Endothelial cell of umbilical vein (primary cell): Measurements from ENCODE around the gene CMSS1. TPM values are rescaled to one million over a fixed set of nuclear protein-coding genes. Genes with fewer than 3 reads are reported as not detected.

ENCODE experiments used
- BruUV-seq: library from RNA; stranded (reverse); fragments of 400-500 nt; replicated peaks from 2 replicates; lab custom pipeline; 2021; lab: Mats Ljungman, UMichigan
- CTCF ChIA-PET: fragments of 300-600, 350-600 bp; sonication (Branson Sonifier 250); formaldehyde crosslinking; loops from one replicate; lab custom pipeline; 2021; ENCODE audit warnings: antibody characterized with exemption, inconsistent platforms; lab: Charles Lee
- POLR2A ChIA-PET: fragments of 300-600, 350-600 bp; sonication (Branson Sonifier 250); formaldehyde crosslinking; loops from one replicate; lab custom pipeline; 2021; ENCODE audit warnings: antibody characterized with exemption, inconsistent platforms; lab: Charles Lee
- DNase-seq: peaks from one replicate; pipeline ENCODE4 v3.0.0-alpha.2; 2011; ENCODE audit warnings: low read depth, low spot score
- FAIRE-seq: peaks from 2 replicates; lab custom pipeline; 2011; peaks lifted over from hg19 to GRCh38; lab: Jason Lieb, UNC
- H2AFZ ChIP-seq: 2 replicates; pipeline ENCODE4 v1.6.0; 2012; ENCODE audit warnings: low read depth, low read length, control low read depth, inconsistent platforms
- H3K27ac ChIP-seq: 2 replicates; pipeline ENCODE4 v1.5.1; 2011; ENCODE audit warnings: low read depth, mild to moderate bottlenecking, control low read depth, low read length, moderate library complexity; ENCODE audit not compliant: insufficient read depth
- H3K27me3 ChIP-seq, 2 experiments: 2 replicates each; pipeline versions ENCODE4 v1.6.0 to v1.6.1; 2011; ENCODE audit warnings: low read length in 2 of 2, mixed read lengths in 1 of 2; ENCODE audit not compliant: control insufficient read depth in 2 of 2, insufficient read depth in 2 of 2
- H3K36me3 ChIP-seq, 2 experiments: 2 replicates in 1 of 2; 3 replicates in 1 of 2; pipeline ENCODE4 v1.5.1; 2011; ENCODE audit warnings: low read length in 2 of 2, mild to moderate bottlenecking in 1 of 2, moderate library complexity in 1 of 2; ENCODE audit not compliant: control insufficient read depth in 2 of 2, insufficient read depth in 2 of 2; ENCODE audit errors: extremely low read depth in 1 of 2
- H3K4me1 ChIP-seq: 3 replicates; pipeline ENCODE4 v1.5.1; 2011; ENCODE audit warnings: mild to moderate bottlenecking, low read length; ENCODE audit not compliant: control insufficient read depth, insufficient read depth; ENCODE audit errors: extremely low read depth
- H3K4me2 ChIP-seq: 2 replicates; pipeline ENCODE4 v1.6.1; 2011; ENCODE audit warnings: low read length, control low read depth, mixed read lengths; ENCODE audit not compliant: insufficient read depth
- H3K4me3 ChIP-seq, 3 experiments: fragments of 200-600 bp in 1 of 3; sonication (generic), shearing (Covaris generic) in 1 of 3; replicated peaks in 1 of 3; 2 replicates each; pipeline ENCODE4 v1.5.1; 2011 to 2016; ENCODE audit warnings: control low read depth in 3 of 3, low read length in 3 of 3, mild to moderate bottlenecking in 2 of 3, inconsistent platforms in 1 of 3, low read depth in 1 of 3, moderate library complexity in 1 of 3; ENCODE audit not compliant: insufficient read depth in 1 of 3
- H3K79me2 ChIP-seq: 2 replicates; pipeline ENCODE4 v1.6.0; 2012; ENCODE audit warnings: low read length, inconsistent platforms; ENCODE audit not compliant: control insufficient read depth, insufficient read depth
- H3K9ac ChIP-seq: replicated peaks from 2 replicates; pipeline ENCODE3; 2011; ENCODE audit warnings: low read length, control low read depth; ENCODE audit not compliant: insufficient read depth; ENCODE audit errors: extremely low read depth
- H3K9me1 ChIP-seq: replicated peaks from 3 replicates; pipeline ENCODE4 v1.6.0; 2011; ENCODE audit warnings: mild to moderate bottlenecking, low read length; ENCODE audit not compliant: control insufficient read depth, insufficient read depth; ENCODE audit errors: extremely low read depth
- H3K9me3 ChIP-seq: replicated peaks from 2 replicates; pipeline ENCODE4 v1.5.1; 2012; ENCODE audit warnings: low read length, inconsistent platforms; ENCODE audit not compliant: control insufficient read depth, insufficient read depth
- H4K20me1 ChIP-seq: replicated peaks from 2 replicates; pipeline ENCODE3; 2011; ENCODE audit warnings: mild to moderate bottlenecking, low read length; ENCODE audit not compliant: control insufficient read depth, insufficient read depth; ENCODE audit errors: extremely low read depth
- EZH2 ChIP-seq: IDR thresholded peaks from 2 replicates; pipeline ENCODE4 v1.6.1; 2012; ENCODE audit warnings: borderline replicate concordance, low read depth, mild to moderate bottlenecking, moderate library complexity, low read length, inconsistent platforms; ENCODE audit not compliant: severe bottlenecking
- FOS ChIP-seq: IDR thresholded peaks from 2 replicates; pipeline ENCODE4 v1.6.1; 2011; ENCODE audit warnings: mild to moderate bottlenecking, low read length, moderate library complexity, borderline replicate concordance; ENCODE audit not compliant: insufficient read depth
- GATA2 ChIP-seq: IDR thresholded peaks from 2 replicates; pipeline ENCODE4 v1.7.0; 2011; ENCODE audit warnings: low read depth, mild to moderate bottlenecking, moderate library complexity, mixed read lengths, low read length; ENCODE audit not compliant: insufficient read length, insufficient read depth
- JUN ChIP-seq: IDR thresholded peaks from 2 replicates; pipeline ENCODE4 v1.6.1; 2011; ENCODE audit warnings: borderline replicate concordance, low read depth; ENCODE audit not compliant: insufficient read length, insufficient read depth
- MYC ChIP-seq: IDR thresholded peaks from one replicate; pipeline ENCODE4 v1.6.1; 2011; ENCODE audit warnings: mild to moderate bottlenecking, low read depth, low read length
- POLR2A ChIP-seq: IDR thresholded peaks from 2 replicates; pipeline ENCODE4 v1.6.1; 2012; ENCODE audit warnings: low read depth, mild to moderate bottlenecking, control low read depth, low read length
- POLR2AphosphoS5 ChIP-seq: IDR thresholded peaks from 2 replicates; pipeline ENCODE4 v1.6.1; 2012; ENCODE audit warnings: low read depth, mild to moderate bottlenecking, control low read depth, low read length, moderate library complexity; ENCODE audit not compliant: insufficient read depth
- dilution Hi-C: fragments of 300-500 bp; cut with MboI; formaldehyde crosslinking; loops from one replicate; pipeline ENCODE4 v1.15.0; 2019; ENCODE audit warnings: low sequenced_read_pairs; ENCODE audit not compliant: extremely low pct_ligation_motif_present
- intact Hi-C: fragments of 100-400 bp; cut with micrococcal nuclease; formaldehyde crosslinking; loops from one replicate; pipeline ENCODE4 v1.10.0; 2022
- polyA plus RNA-seq, 4 experiments: library from polyadenylated mRNA; depleted of rRNA in 3 of 4; stranded (reverse) in 3 of 4; unstranded in 1 of 4; fragments of >200 nt; gene quantifications; 2 replicates each; pipeline versions ENCODE4 v1.2.1 to v1.2.3, GENCODE V29; 2011 to 2012; ENCODE audit warnings: missing spikeins in 1 of 4
- total RNA-seq: library from RNA; stranded (reverse); gene quantifications from 2 replicates; pipeline ENCODE4 v1.2.3, GENCODE V29; 2021
- TF ChIP-seq, protein P1 (sequence below), 2 donors: IDR thresholded peaks; 1 replicate in 1 of 2; 2 replicates in 1 of 2; pipeline ENCODE4 v1.5.1; 2011; ENCODE audit warnings: low read length in 2 of 2, mild to moderate bottlenecking in 2 of 2, moderate library complexity in 2 of 2, control low read depth in 1 of 2, inconsistent platforms in 1 of 2, low read depth in 1 of 2; ENCODE audit not compliant: insufficient read depth in 1 of 2; ENCODE audit errors: extremely low read depth in 1 of 2
- TF ChIP-seq, protein P2 (sequence below): IDR thresholded peaks from 2 replicates; pipeline ENCODE4 v1.6.1; 2011; ENCODE audit not compliant: insufficient read depth, insufficient read length

CMSS1 gene
- total and polyA plus RNA-seq, 2 donors (not counting 3 experiments of a cell fraction or from before 2014, with no cell fraction given) = 9.7 to 60.6 TPM

DNA sequence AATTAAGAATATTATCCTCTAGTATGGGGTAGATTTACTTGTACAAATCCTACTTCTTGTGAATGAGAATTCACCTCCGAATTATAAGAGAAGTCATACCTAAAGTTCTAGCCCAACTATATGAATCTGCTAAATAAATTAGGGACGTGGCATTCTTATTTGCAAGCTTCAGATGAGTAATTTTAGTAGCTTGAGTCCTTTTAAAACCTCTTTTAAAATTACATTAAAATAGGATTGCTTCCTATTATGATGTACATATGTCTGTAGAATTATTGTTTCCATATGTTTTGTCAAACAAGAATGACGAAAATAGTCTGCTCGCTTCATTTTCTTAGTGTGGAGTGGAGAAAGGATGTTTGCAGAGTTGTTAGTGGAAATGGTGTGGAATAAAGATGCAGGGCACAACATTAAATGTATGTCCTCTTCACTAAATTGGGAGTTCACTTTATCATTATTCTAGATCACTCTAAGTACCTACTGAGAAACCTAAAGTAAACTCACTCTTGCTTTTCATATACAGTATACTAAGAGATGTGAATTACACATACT is 59.4 kb downstream of the CMSS1 start:
- H3K9me3 ChIP-seq = no peaks in the 10 kb centered on the region
- no peak for FAIRE-seq
- CTCF ChIA-PET = interaction anchor here (1.0 to 1.3 kb wide), 3 partner anchors 125 to 192 kb away, joined by 3 to 4 read pairs (median 3); no protein-coding TSS in a partner anchor
- peak; percentile 31 for DNase-seq
- no TSS peak for BruUV-seq
- H2AFZ ChIP-seq = no peak overlapping the region
- H4K20me1 ChIP-seq = peaks cover 6% of the 10 kb centered on the region
- peaks cover 48% of the 10 kb centered on the region for H3K4me1 ChIP-seq
- H3K36me3 ChIP-seq = no peaks in the 10 kb centered on the region
- peak overlapping the region in 1 of 3 experiments; percentile 91 for H3K4me3 ChIP-seq
- H3K27ac ChIP-seq = peak overlapping the region; percentile 99
- peaks cover 38% of the 10 kb centered on the region for H3K79me2 ChIP-seq
- H3K27me3 ChIP-seq = no peaks in the 10 kb centered on the region
- POLR2A ChIA-PET = interaction anchor here (1.2 to 2.4 kb wide), 2 partner anchors 164 to 165 kb away, joined by 6 to 19 read pairs; no protein-coding TSS in a partner anchor
- H3K9ac ChIP-seq = peak overlapping the region; percentile 97
- dilution Hi-C loops = no loop called here
- TF ChIP-seq POLR2A (no peak), GATA2 (no peak), MYC (no peak), POLR2AphosphoS5 (no peak), EZH2 (no peak), JUN (no peak), FOS (no peak)
- TF ChIP-seq, protein P1, sequence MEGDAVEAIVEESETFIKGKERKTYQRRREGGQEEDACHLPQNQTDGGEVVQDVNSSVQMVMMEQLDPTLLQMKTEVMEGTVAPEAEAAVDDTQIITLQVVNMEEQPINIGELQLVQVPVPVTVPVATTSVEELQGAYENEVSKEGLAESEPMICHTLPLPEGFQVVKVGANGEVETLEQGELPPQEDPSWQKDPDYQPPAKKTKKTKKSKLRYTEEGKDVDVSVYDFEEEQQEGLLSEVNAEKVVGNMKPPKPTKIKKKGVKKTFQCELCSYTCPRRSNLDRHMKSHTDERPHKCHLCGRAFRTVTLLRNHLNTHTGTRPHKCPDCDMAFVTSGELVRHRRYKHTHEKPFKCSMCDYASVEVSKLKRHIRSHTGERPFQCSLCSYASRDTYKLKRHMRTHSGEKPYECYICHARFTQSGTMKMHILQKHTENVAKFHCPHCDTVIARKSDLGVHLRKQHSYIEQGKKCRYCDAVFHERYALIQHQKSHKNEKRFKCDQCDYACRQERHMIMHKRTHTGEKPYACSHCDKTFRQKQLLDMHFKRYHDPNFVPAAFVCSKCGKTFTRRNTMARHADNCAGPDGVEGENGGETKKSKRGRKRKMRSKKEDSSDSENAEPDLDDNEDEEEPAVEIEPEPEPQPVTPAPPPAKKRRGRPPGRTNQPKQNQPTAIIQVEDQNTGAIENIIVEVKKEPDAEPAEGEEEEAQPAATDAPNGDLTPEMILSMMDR (IDR thresholded peaks at IDR 0.05; ENCODE audit: extremely low read depth in 1 of 2, insufficient read depth in 1 of 2, low read depth in 1 of 2, low read length in 2 of 2) = no peak
- TF ChIP-seq, protein P2, sequence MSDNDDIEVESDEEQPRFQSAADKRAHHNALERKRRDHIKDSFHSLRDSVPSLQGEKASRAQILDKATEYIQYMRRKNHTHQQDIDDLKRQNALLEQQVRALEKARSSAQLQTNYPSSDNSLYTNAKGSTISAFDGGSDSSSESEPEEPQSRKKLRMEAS = no peak
- H3K4me2 ChIP-seq = peak overlapping the region; percentile 99
- intact Hi-C loops = loop anchor here (2.0 kb wide), 2 partner anchors 42 to 130 kb away; no protein-coding TSS in a partner anchor
- no peaks in the 10 kb centered on the region for H3K9me1 ChIP-seq
